ENCODE data around the gene KDF1.

Gene KDF1

DNA sequence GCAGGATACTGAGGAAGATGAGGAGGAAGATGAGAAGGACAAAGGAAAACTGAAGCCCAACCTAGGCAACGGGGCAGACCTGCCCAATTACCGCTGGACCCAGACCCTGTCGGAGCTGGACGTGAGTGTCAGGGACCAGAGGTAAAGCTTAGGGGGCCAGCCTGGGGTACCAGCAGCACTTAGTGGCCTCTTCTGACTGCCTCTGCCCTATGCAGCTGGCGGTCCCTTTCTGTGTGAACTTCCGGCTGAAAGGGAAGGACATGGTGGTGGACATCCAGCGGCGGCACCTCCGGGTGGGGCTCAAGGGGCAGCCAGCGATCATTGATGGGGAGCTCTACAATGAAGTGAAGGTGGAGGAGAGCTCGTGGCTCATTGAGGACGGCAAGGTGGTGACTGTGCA lies 17.6 kb downstream of the KDF1 start:
- DNase-seq (ENCODE audit: extremely low read depth, insufficient read length): no peak
- TF ChIP-seq, protein P1, sequence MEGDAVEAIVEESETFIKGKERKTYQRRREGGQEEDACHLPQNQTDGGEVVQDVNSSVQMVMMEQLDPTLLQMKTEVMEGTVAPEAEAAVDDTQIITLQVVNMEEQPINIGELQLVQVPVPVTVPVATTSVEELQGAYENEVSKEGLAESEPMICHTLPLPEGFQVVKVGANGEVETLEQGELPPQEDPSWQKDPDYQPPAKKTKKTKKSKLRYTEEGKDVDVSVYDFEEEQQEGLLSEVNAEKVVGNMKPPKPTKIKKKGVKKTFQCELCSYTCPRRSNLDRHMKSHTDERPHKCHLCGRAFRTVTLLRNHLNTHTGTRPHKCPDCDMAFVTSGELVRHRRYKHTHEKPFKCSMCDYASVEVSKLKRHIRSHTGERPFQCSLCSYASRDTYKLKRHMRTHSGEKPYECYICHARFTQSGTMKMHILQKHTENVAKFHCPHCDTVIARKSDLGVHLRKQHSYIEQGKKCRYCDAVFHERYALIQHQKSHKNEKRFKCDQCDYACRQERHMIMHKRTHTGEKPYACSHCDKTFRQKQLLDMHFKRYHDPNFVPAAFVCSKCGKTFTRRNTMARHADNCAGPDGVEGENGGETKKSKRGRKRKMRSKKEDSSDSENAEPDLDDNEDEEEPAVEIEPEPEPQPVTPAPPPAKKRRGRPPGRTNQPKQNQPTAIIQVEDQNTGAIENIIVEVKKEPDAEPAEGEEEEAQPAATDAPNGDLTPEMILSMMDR (IDR thresholded peaks at IDR 0.05; ENCODE audit: insufficient read depth, low read length, poor library complexity, severe bottlenecking): no peak
- H3K4me3 ChIP-seq (replicated peaks; ENCODE audit: low read depth, low read length): no peak overlapping the region
- H3K27me3 ChIP-seq (replicated peaks; ENCODE audit: control insufficient read depth, insufficient read depth, low read length): no peaks in the 10 kb centered on the region
- peaks cover 40% of the 10 kb centered on the region for H3K36me3 ChIP-seq (ENCODE audit: control insufficient read depth, insufficient read depth, low read length)

DNA sequence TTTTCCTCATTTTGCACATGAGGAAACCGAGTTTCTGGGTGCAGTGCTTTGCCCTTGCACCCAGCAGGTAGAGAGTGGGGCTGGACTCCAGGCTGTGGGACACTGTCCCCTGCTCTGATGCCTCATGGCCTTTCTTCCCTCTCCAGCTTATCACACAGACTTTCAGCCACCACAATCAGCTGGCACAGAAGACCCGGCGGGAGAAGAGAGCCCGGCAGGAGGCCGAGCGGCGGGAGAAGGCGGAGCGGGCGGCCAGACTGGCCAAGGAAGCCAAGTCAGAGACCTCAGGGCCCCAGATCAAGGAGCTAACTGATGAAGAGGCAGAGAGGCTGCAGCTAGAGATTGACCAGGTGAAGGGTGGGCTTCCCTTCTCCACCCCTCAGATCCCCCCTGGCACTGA lies 19.0 kb downstream of the KDF1 start:
- H3K4me3 ChIP-seq (replicated peaks; ENCODE audit: low read depth, low read length): no peak overlapping the region
- TF ChIP-seq, protein P1 (IDR thresholded peaks at IDR 0.05; ENCODE audit: insufficient read depth, low read length, poor library complexity, severe bottlenecking): no peak
- DNase-seq (ENCODE audit: extremely low read depth, insufficient read length): no peak
- H3K27me3 ChIP-seq (replicated peaks; ENCODE audit: control insufficient read depth, insufficient read depth, low read length): no peaks in the 10 kb centered on the region
- H3K36me3 ChIP-seq (ENCODE audit: control insufficient read depth, insufficient read depth, low read length): peaks cover 40% of the 10 kb centered on the region

DNA sequence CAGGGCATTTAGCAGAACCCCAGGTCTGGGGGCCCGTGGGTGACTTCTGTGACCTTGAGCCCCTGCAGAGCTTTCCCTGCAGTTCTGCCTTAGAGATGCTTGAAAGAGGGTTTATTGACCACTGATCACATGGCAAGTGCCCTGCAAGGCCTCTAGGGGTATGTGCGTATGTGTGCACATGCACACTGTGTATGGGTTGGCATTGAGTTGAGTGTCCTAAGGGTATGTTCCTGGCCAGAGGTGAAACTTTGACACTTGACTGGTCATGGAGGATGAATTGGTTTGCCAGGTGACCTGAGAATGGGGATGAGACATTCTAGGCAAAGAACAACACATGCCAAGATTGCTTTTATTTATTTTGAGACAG lies 21.6 kb downstream of the KDF1 start:
- TF ChIP-seq, protein P1 (IDR thresholded peaks at IDR 0.05; ENCODE audit: insufficient read depth, low read length, poor library complexity, severe bottlenecking): no peak
- no peaks in the 10 kb centered on the region for H3K27me3 ChIP-seq (replicated peaks; ENCODE audit: control insufficient read depth, insufficient read depth, low read length)
- no peak for DNase-seq (ENCODE audit: extremely low read depth, insufficient read length)
- no peak overlapping the region for H3K4me3 ChIP-seq (replicated peaks; ENCODE audit: low read depth, low read length)
- peaks cover 25% of the 10 kb centered on the region for H3K36me3 ChIP-seq (ENCODE audit: control insufficient read depth, insufficient read depth, low read length)

DNA sequence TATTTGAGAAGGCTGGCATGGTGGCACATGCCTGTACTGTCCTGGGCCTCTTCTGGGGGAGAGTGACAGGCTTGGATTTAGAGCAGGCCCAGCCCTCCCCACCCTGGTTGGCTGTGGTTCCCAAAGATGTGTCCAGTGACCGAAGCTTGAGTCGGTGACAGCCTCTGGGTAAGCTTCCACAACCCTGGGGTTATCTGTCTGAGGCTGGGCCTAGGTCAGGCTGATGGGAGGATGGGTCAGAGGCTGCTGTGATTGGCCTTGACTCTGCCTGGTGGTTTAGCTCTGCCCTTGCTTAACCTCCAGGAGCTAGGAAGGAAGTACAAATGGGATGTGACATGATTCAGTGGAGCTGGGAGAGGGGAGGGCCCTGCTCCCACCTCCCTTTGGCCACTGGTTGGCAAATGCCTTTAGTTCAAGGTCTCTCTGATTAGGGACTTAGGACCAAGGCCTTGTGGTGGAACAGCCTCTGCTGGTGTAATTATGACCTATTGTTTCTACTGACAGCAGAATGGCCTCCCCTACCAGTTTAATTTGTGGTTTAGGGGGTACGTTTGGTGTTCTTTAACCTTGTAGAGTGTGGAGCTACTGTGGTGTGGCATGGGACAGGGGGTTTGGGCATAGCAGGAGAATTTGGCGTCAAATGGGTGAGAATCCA lies 22.1 kb downstream of the KDF1 start:
- DNase-seq (ENCODE audit: extremely low read depth, insufficient read length): no peak
- Histone ChIP-seq H3K4me3 (replicated peaks; ENCODE audit: low read depth, low read length) (no peak overlapping the region), H3K36me3 (ENCODE audit: control insufficient read depth, insufficient read depth, low read length) (peaks cover 22% of the 10 kb centered on the region), H3K27me3 (replicated peaks; ENCODE audit: control insufficient read depth, insufficient read depth, low read length) (no peaks in the 10 kb centered on the region)
- TF ChIP-seq, protein P1 (IDR thresholded peaks at IDR 0.05; ENCODE audit: insufficient read depth, low read length, poor library complexity, severe bottlenecking): no peak

DNA sequence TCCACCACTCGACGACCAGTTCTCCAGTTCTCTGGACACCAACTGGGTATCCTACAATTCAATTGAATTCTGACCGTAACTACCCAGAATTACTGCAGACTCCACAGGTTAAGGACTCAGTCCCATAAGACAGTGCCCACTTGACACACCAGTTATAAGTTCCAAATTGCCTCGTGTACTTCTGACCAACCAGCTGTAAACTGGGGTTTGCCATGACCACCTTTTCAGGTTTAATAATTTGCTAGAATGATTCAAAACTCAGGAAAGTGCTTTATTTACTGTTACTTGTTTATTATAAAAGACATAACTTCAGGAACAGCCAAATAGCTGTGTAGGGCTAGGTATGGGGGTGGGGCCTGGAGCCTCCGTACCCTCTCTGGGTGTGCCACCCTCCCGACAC lies 23.4 kb downstream of the KDF1 start:
- TF ChIP-seq, protein P1 (IDR thresholded peaks at IDR 0.05; ENCODE audit: insufficient read depth, low read length, poor library complexity, severe bottlenecking): no peak
- Histone ChIP-seq H3K27me3 (replicated peaks; ENCODE audit: control insufficient read depth, insufficient read depth, low read length) (no peaks in the 10 kb centered on the region), H3K36me3 (ENCODE audit: control insufficient read depth, insufficient read depth, low read length) (peaks cover 19% of the 10 kb centered on the region), H3K4me3 (replicated peaks; ENCODE audit: low read depth, low read length) (no peak overlapping the region)
- no peak for DNase-seq (ENCODE audit: extremely low read depth, insufficient read length)

DNA sequence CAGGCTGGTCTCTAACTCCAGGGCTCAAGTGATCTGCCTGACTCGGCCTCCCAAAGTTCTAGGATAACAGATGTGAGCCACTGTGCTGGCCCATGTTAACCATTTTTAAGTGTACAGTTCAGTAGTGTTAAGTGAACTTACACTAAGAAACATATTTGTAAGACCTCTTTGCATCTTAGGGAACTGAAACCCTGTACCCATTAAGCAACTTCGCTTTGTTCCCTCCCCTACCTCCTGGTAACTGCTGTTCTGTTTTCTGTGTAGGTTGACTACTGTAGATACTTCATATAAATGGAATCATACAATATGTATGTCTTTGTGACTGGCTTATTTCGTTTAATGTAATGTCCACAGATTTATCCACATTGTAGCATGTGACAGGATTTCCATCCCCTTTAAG lies 27.7 kb downstream of the KDF1 start:
- no peaks in the 10 kb centered on the region for H3K27me3 ChIP-seq (replicated peaks; ENCODE audit: control insufficient read depth, insufficient read depth, low read length)
- no peak for DNase-seq (ENCODE audit: extremely low read depth, insufficient read length)
- TF ChIP-seq, protein P1 (IDR thresholded peaks at IDR 0.05; ENCODE audit: insufficient read depth, low read length, poor library complexity, severe bottlenecking): no peak
- no peak overlapping the region for H3K4me3 ChIP-seq (replicated peaks; ENCODE audit: low read depth, low read length)
- H3K36me3 ChIP-seq (ENCODE audit: control insufficient read depth, insufficient read depth, low read length): peaks cover 8% of the 10 kb centered on the region
